Stomach (tissue), 9 donors: Measurements from ENCODE around the gene MAGI1. TPM values are rescaled to one million over a fixed set of nuclear protein-coding genes. Genes with fewer than 3 reads are reported as not detected.

ENCODE experiments used
- DNase-seq, 2 donors: peaks; one replicate each; pipeline versions ENCODE4 v3.0.0 to v3.0.0-alpha.2; 2013 to 2019
- H3K27ac ChIP-seq, 5 donors: fragments of 200-600 bp in 4 of 5; sonication (generic) in 4 of 5; one replicate each; pipeline ENCODE4 v1.5.1; 2013 to 2019; ENCODE audit warnings: mild to moderate bottlenecking in 1 of 5, moderate library complexity in 1 of 5
- H3K27me3 ChIP-seq, 3 donors: fragments of 200-600 bp; sonication (generic); one replicate each; pipeline ENCODE4 v1.5.1; 2017 to 2019; ENCODE audit warnings: mixed run types in 1 of 3
- H3K36me3 ChIP-seq, 4 donors: fragments of 200-600 bp; sonication (generic); 1 replicate in 3 of 4; 2 replicates in 1 of 4; pipeline ENCODE4 v1.5.1; 2016 to 2019
- H3K4me1 ChIP-seq, 4 donors: fragments of 200-600 bp; sonication (generic); one replicate each; pipeline ENCODE4 v1.5.1; 2016 to 2019
- H3K4me3 ChIP-seq, 4 donors: fragments of 200-600 bp; sonication (generic) in 3 of 4; one replicate each; pipeline ENCODE4 v1.5.1; 2016 to 2019; ENCODE audit warnings: mild to moderate bottlenecking in 1 of 4
- H3K9me3 ChIP-seq, 4 donors: fragments of 200-600 bp; sonication (generic); one replicate each; pipeline ENCODE4 v1.5.1; 2016 to 2019
- EP300 ChIP-seq: sonication (generic); formaldehyde crosslinking; IDR thresholded peaks from one replicate; pipeline ENCODE4 v1.6.1; 2017; ENCODE audit warnings: antibody characterized with exemption
- POLR2A ChIP-seq, 4 donors: fragments of 450-650 bp; IDR thresholded peaks; one replicate each; pipeline ENCODE4 v1.6.1; 2016; ENCODE audit warnings: antibody characterized with exemption in 4 of 4, control low read depth in 2 of 4, mild to moderate bottlenecking in 1 of 4, moderate library complexity in 1 of 4
- POLR2AphosphoS5 ChIP-seq, 3 donors: sonication (generic); formaldehyde crosslinking; IDR thresholded peaks; one replicate each; pipeline ENCODE4 v1.6.1; 2016; ENCODE audit warnings: antibody characterized with exemption in 3 of 3
- WGBS, 5 donors: extraction: QIAGEN DNeasy Blood & Tissue Kit in 3 of 5; methylation state at CpG; one replicate each; pipeline versions ENCODE4 v1.1.5 to v1.1.7; 2013 to 2018; 5-methylcytosine and 5-hydroxymethylcytosine counted together
- intact Hi-C: fragments of 100-400 bp; cut with DNase I; formaldehyde crosslinking; loops from one replicate; pipeline ENCODE4 v1.15.1; 2023; ENCODE audit warnings: low total_unique reads
- polyA plus RNA-seq, 3 donors: library from polyadenylated mRNA; stranded (reverse); fragments of 200-250 nt; gene quantifications; one replicate each; pipeline ENCODE4 v1.2.3, GENCODE V29; 2013
- total RNA-seq, 5 donors: library from RNA; depleted of rRNA; stranded (reverse); fragments of >200 nt; gene quantifications; one replicate each; pipeline versions ENCODE4 v1.1.0 to v1.2.3, GENCODE V29; 2014 to 2016
- TF ChIP-seq, protein P1 (sequence below), 7 experiments: fragments of 450-650 bp in 4 of 7; fragments of 200-600 bp in 3 of 7; sonication (generic) in 3 of 7; IDR thresholded peaks; one replicate each; pipeline ENCODE4 v1.5.1; 2016 to 2019; ENCODE audit warnings: antibody characterized with exemption in 7 of 7, control low read depth in 2 of 7, mild to moderate bottlenecking in 1 of 7
- donor health status: healthy with polysubstance abuse.
- donor health status: Bipolar disorder and iron deficiency.
- donor health status: healthy.

Gene MAGI1
- total and polyA plus RNA-seq, 8 donors, result 5.7 to 237 (median 84.8) TPM

DNA sequence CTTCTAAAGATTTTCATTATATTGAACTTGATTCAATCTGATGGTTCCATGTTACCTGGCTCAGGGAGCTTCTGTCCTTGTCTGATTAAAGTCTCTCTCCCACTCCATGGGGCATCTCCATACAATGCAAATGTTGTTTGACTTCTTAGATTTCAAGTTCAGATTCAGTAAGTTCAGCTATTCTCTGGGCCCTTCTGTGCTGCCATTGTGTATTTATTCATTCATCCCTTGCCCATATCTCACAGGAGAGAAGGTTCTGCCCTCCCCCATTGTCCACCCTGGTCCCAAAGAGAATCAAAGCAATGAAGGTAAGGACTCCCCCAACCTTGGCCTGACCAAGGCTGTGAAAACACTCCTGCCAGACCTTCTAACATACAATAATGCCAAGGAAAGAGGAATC lies 669.9 kb downstream of the MAGI1 start:
- Histone ChIP-seq H3K9me3 (no peaks in the 10 kb centered on the region), H3K27ac (no peak overlapping the region), H3K36me3 (peaks cover 0 to 29% (median 10%) of the 10 kb centered on the region in 4 donors), H3K4me3 (no peak overlapping the region), H3K27me3 (no peaks in the 10 kb centered on the region), H3K4me1 (no peaks in the 10 kb centered on the region)
- intact Hi-C loops, result no loop called here
- TF ChIP-seq, protein P1, sequence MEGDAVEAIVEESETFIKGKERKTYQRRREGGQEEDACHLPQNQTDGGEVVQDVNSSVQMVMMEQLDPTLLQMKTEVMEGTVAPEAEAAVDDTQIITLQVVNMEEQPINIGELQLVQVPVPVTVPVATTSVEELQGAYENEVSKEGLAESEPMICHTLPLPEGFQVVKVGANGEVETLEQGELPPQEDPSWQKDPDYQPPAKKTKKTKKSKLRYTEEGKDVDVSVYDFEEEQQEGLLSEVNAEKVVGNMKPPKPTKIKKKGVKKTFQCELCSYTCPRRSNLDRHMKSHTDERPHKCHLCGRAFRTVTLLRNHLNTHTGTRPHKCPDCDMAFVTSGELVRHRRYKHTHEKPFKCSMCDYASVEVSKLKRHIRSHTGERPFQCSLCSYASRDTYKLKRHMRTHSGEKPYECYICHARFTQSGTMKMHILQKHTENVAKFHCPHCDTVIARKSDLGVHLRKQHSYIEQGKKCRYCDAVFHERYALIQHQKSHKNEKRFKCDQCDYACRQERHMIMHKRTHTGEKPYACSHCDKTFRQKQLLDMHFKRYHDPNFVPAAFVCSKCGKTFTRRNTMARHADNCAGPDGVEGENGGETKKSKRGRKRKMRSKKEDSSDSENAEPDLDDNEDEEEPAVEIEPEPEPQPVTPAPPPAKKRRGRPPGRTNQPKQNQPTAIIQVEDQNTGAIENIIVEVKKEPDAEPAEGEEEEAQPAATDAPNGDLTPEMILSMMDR (IDR thresholded peaks at IDR 0.05), result no peak
- no peak for DNase-seq

GRCh38 chr3:65362688-65363087 lies 676.0 kb downstream of the MAGI1 start:
- Histone ChIP-seq H3K4me1 (no peaks in the 10 kb centered on the region), H3K36me3 (peaks cover 0 to 63% (median 55%) of the 10 kb centered on the region in 4 donors), H3K27me3 (no peaks in the 10 kb centered on the region), H3K4me3 (no peak overlapping the region), H3K27ac (no peak overlapping the region), H3K9me3 (no peaks in the 10 kb centered on the region)
- WGBS, 5 donors, result 94 to 100% (median 95%) methylated on average over 1 of the region's 1 CpG
- no peak for DNase-seq
- intact Hi-C loops, result no loop called here
- TF ChIP-seq POLR2A (IDR thresholded peaks at IDR 0.05) (no peak), POLR2AphosphoS5 (IDR thresholded peaks at IDR 0.05) (no peak), EP300 (no peak)
- TF ChIP-seq, protein P1 (IDR thresholded peaks at IDR 0.05), result no peak

DNA sequence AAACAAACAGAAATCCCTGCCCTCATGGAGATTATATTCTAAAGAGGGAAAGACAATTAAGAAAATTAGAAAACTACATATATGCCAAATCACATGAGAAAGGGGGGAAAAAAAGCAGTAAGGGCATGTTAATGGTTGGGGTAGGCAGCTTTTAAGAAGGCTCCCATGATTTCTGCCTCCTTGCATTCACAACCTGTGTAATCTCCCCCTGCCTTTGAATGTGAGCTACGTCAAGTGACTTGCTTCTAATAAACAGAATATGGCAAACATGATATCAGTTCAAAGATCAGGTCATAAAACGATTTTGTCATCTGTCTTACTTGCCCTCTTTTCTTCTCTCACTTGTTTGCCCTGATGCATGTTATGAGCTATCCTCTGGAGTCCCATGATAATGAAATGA lies 677.3 kb downstream of the MAGI1 start:
- H3K27me3 ChIP-seq, result peaks cover 0 to 3% (median 0%) of the 10 kb centered on the region in 3 donors
- TF ChIP-seq EP300 (no peak), POLR2AphosphoS5 (IDR thresholded peaks at IDR 0.05) (no peak), POLR2A (IDR thresholded peaks at IDR 0.05) (no peak)
- TF ChIP-seq, protein P1 (IDR thresholded peaks at IDR 0.05), result no peak
- H3K27ac ChIP-seq, result no peak overlapping the region
- WGBS, 5 donors, result 62 to 90% (median 83%) methylated on average over 2 of the region's 2 CpGs
- DNase-seq, result no peak
- H3K9me3 ChIP-seq, result no peaks in the 10 kb centered on the region
- H3K4me1 ChIP-seq, result no peaks in the 10 kb centered on the region
- peaks cover 0 to 70% (median 62%) of the 10 kb centered on the region in 4 donors for H3K36me3 ChIP-seq
- H3K4me3 ChIP-seq, result no peak overlapping the region
- intact Hi-C loops, result no loop called here

- Histone ChIP-seq H3K4me3 (peak overlapping the region; percentile 20 to 39 (median 28)), H3K27me3 (peaks cover 0 to 5% (median 0%) of the 10 kb centered on the region in 3 donors), H3K36me3 (peaks cover 0 to 51% (median 37%) of the 10 kb centered on the region in 4 donors), H3K4me1 (no peaks in the 10 kb centered on the region), H3K27ac (peak overlapping the region in 3 of 5 donors; percentile 7 to 45 (median 8)), H3K9me3 (no peaks in the 10 kb centered on the region)
- DNase-seq, result peak in 1 of 2 donors; percentile 53
- intact Hi-C loops, result no loop called here
- TF ChIP-seq, protein P1 (IDR thresholded peaks at IDR 0.05), result no peak
- TF ChIP-seq EP300 (no peak), POLR2A (IDR thresholded peaks at IDR 0.05) (no peak), POLR2AphosphoS5 (IDR thresholded peaks at IDR 0.05) (no peak)
- WGBS, 5 donors, result 56 to 75% (median 64%) methylated on average over 71 to 74 of the region's 74 CpGs
These were observed 682.1 kb downstream of the MAGI1 start for GRCh38 chr3:65356331-65357248.
